ENCODE data around the gene OSBP2. TPM values are rescaled to one million over a fixed set of nuclear protein-coding genes. Genes with fewer than 3 reads are reported as not detected.

Gene OSBP2
- total RNA-seq, 1 experiment from 2014 or later: 10.2 TPM

GRCh38 chr22:30801695-30802094 is 107.0 kb downstream of the OSBP2 start:
- Histone ChIP-seq H3K27me3 (ENCODE audit: low read length) (no peaks in the 10 kb centered on the region), H3K9ac (ENCODE audit: low read length) (no peak overlapping the region), H3F3A (ENCODE audit: low read length, unreplicated experiment) (no peaks in the 10 kb centered on the region), H4K20me1 (ENCODE audit: low read length) (no peaks in the 10 kb centered on the region), H3K27ac (ENCODE audit: low read length) (no peak overlapping the region), H3K4me2 (ENCODE audit: low read length) (peak overlapping the region; percentile 92; the same call in 1 of the 2 replicates), H3K4me1 (ENCODE audit: insufficient read depth, low read length) (peaks cover 41% of the 10 kb centered on the region), H3K4me3 (ENCODE audit: low read length) (no peak overlapping the region), H3K9me3 (ENCODE audit: low read length) (no peaks in the 10 kb centered on the region), H2AFZ (ENCODE audit: low read length) (no peak overlapping the region), H3K79me2 (ENCODE audit: low read length) (0 out of 2 replicates have a peak, but pooled peaks cover 4% of the 10 kb centered on the region), H3K36me3 (ENCODE audit: low read depth, low read length) (no peaks in the 10 kb centered on the region), H3K9me2 (replicated peaks; ENCODE audit: low read length) (no peaks in the 10 kb centered on the region)
- BruUV-seq (replicated peaks): no TSS peak
- ChIA-PET CTCF (no interaction called here), POLR2A (ENCODE audit: unreplicated experiment) (no interaction called here)
- TF ChIP-seq CTCF (conservative IDR thresholded peaks at IDR 0.05; ENCODE audit: low read depth, low read length) (no peak), EZH2phosphoT487 (IDR thresholded peaks at IDR 0.05; ENCODE audit: borderline replicate concordance, low read length) (no peak), EZH2 (IDR thresholded peaks at IDR 0.05; ENCODE audit: low read length, unreplicated experiment) (no peak)
- ATAC-seq (no peak), DNase-seq (no peak)
- intact Hi-C loops (cut with micrococcal nuclease): loop anchor here (1.0 to 5.0 kb wide), 3 partner anchors 27 to 39 kb away; no protein-coding TSS in a partner anchor

- H3K27me3 ChIP-seq (ENCODE audit: low read length): no peaks in the 10 kb centered on the region
- H2AFZ ChIP-seq (ENCODE audit: low read length): peak overlapping the region; percentile 76; the same call in 1 of the 2 replicates
- ChIA-PET POLR2A (ENCODE audit: unreplicated experiment) (no interaction called here), CTCF (interaction anchor here (0.6 to 1.6 kb wide), 2 partner anchors 39 to 147 kb away, joined by 4 to 6 read pairs; no protein-coding TSS in a partner anchor)
- peak overlapping the region; percentile 92 for H3K4me2 ChIP-seq (ENCODE audit: low read length)
- intact Hi-C loops (cut with micrococcal nuclease): loop anchor here (1.0 to 5.0 kb wide), 3 partner anchors 28 to 40 kb away; no protein-coding TSS in a partner anchor
- peak overlapping the region; percentile 88 for H3K9ac ChIP-seq (ENCODE audit: low read length)
- TSS peak; percentile 18 for BruUV-seq (replicated peaks)
- DNase-seq (peak; percentile 91), ATAC-seq (peak; percentile 80)
- H3K4me3 ChIP-seq (ENCODE audit: low read length): peak overlapping the region; percentile 65
- H3K79me2 ChIP-seq (ENCODE audit: low read length): peaks cover 9% of the 10 kb centered on the region; the same call in 1 of the 2 replicates
- H3K27ac ChIP-seq (ENCODE audit: low read length): peak overlapping the region; percentile 96
- H4K20me1 ChIP-seq (ENCODE audit: low read length): no peaks in the 10 kb centered on the region
- H3K4me1 ChIP-seq (ENCODE audit: insufficient read depth, low read length): peaks cover 47% of the 10 kb centered on the region
- TF ChIP-seq CTCF (conservative IDR thresholded peaks at IDR 0.05; ENCODE audit: low read depth, low read length) (no peak), EZH2phosphoT487 (IDR thresholded peaks at IDR 0.05; ENCODE audit: borderline replicate concordance, low read length) (no peak), EZH2 (IDR thresholded peaks at IDR 0.05; ENCODE audit: low read length, unreplicated experiment) (no peak)
- H3K9me2 ChIP-seq (replicated peaks; ENCODE audit: low read length): no peaks in the 10 kb centered on the region
- no peaks in the 10 kb centered on the region for H3F3A ChIP-seq (ENCODE audit: low read length, unreplicated experiment)
- no peaks in the 10 kb centered on the region for H3K36me3 ChIP-seq (ENCODE audit: low read depth, low read length)
- H3K9me3 ChIP-seq (ENCODE audit: low read length): no peaks in the 10 kb centered on the region
Observed at GRCh38 chr22:30802202-30803166, 107.8 kb downstream of the OSBP2 start.

Measured in PC-3 (cell line).